Measurements from ENCODE around the gene RRM2.

GRCh38 chr2:10073706-10074105 is 48.8 kb upstream of the RRM2 start:
- TF ChIP-seq EZH2 (IDR thresholded peaks at IDR 0.05; ENCODE audit: insufficient read depth, poor library complexity, severe bottlenecking) (no peak), EZH2phosphoT487 (IDR thresholded peaks at IDR 0.05; ENCODE audit: insufficient read depth, low read depth) (no peak)

Measured in GM23248 (cell line).